DND-41 (cell line): ENCODE data around the gene HECTD4.

Source experiments
- ATAC-seq: fragments of 200-7000 bp; cut with Tn5 transposase; 3 replicates; pipeline ENCODE4 v1.9.1; 2021; ENCODE audit warnings: low read depth; ENCODE audit not compliant: insufficient read depth
- DNase-seq: peaks from one replicate; pipeline ENCODE4 v3.0.0-alpha.2; 2020
- H2AFZ ChIP-seq: 2 replicates; pipeline ENCODE4 v1.6.0; 2012; ENCODE audit warnings: low read depth, low read length
- H3K27ac ChIP-seq: 2 replicates; pipeline ENCODE4 v1.5.1; 2012; ENCODE audit warnings: low read length, inconsistent platforms
- H3K27me3 ChIP-seq: fragments of 200-600 bp; sonication (generic); 2 replicates; pipeline ENCODE4 v1.6.0; 2012; ENCODE audit warnings: low read length, mild to moderate bottlenecking, inconsistent platforms; ENCODE audit not compliant: insufficient read depth, poor library complexity
- H3K36me3 ChIP-seq: 2 replicates; pipeline ENCODE4 v1.5.1; 2012; ENCODE audit warnings: low read length, inconsistent platforms; ENCODE audit not compliant: insufficient read depth
- H3K4me1 ChIP-seq: 2 replicates; pipeline ENCODE4 v1.5.1; 2012; ENCODE audit warnings: mild to moderate bottlenecking, low read length; ENCODE audit not compliant: insufficient read depth
- H3K4me2 ChIP-seq: 2 replicates; pipeline ENCODE4 v1.6.0; 2012; ENCODE audit warnings: mild to moderate bottlenecking, moderate library complexity, low read length, inconsistent platforms; ENCODE audit not compliant: insufficient read depth
- H3K4me3 ChIP-seq, 2 experiments: fragments of 200-600 bp in 1 of 2; shearing (Covaris generic) in 1 of 2; 2 replicates each; pipeline ENCODE4 v1.5.1; 2012 to 2016; ENCODE audit warnings: inconsistent platforms in 2 of 2, low read length in 2 of 2, mild to moderate bottlenecking in 2 of 2, low read depth in 1 of 2, moderate library complexity in 1 of 2
- H3K79me2 ChIP-seq: 2 replicates; pipeline ENCODE4 v1.6.0; 2012; ENCODE audit warnings: low read length, inconsistent platforms; ENCODE audit not compliant: insufficient read depth
- H3K9ac ChIP-seq: 2 replicates; pipeline ENCODE4 v1.6.0; 2012; ENCODE audit warnings: low read depth, mild to moderate bottlenecking, inconsistent platforms, low read length, moderate library complexity
- H3K9me3 ChIP-seq: 2 replicates; pipeline ENCODE4 v1.5.1; 2012; ENCODE audit warnings: low read length, moderate library complexity, mild to moderate bottlenecking, inconsistent platforms; ENCODE audit not compliant: insufficient read depth, severe bottlenecking
- H4K20me1 ChIP-seq: 2 replicates; pipeline ENCODE4 v1.6.0; 2012; ENCODE audit warnings: low read length; ENCODE audit not compliant: insufficient read depth
- CTCF ChIP-seq: IDR thresholded peaks from 2 replicates; pipeline ENCODE4 v1.5.1; 2012; ENCODE audit warnings: borderline replicate concordance, low read length, moderate library complexity, mild to moderate bottlenecking; ENCODE audit not compliant: poor library complexity, severe bottlenecking; ENCODE audit errors: extremely low read depth
- EZH2 ChIP-seq: IDR thresholded peaks from 3 replicates; pipeline ENCODE4 v1.6.1; 2012; ENCODE audit warnings: borderline replicate concordance, low read depth, mild to moderate bottlenecking, moderate library complexity, low read length, inconsistent platforms; ENCODE audit not compliant: severe bottlenecking

HECTD4 gene

GRCh38 chr12:112413855-112414625 lies 31.8 kb upstream of the HECTD4 start:
- Histone ChIP-seq H3K4me1 (peaks cover 27% of the 10 kb centered on the region), H3K9ac (no peak overlapping the region), H3K4me2 (no peak overlapping the region)

GRCh38 chr12:112409906-112410244 lies 27.6 kb upstream of the HECTD4 start:
- H3K4me1 ChIP-seq, result peaks cover 37% of the 10 kb centered on the region
- peak overlapping the region; percentile 81 for H3K4me2 ChIP-seq
- DNase-seq (no peak), ATAC-seq (no peak)
- H3K36me3 ChIP-seq, result peaks cover 44% of the 10 kb centered on the region
- peak overlapping the region; percentile 96 for H2AFZ ChIP-seq
- H3K27ac ChIP-seq, result peak overlapping the region; percentile 99
- TF ChIP-seq CTCF (no peak), EZH2 (no peak)
- peaks cover 27% of the 10 kb centered on the region for H3K79me2 ChIP-seq
- peak overlapping the region in 1 of 2 experiments; percentile 92; a peak in 2 of 4 replicates for H3K4me3 ChIP-seq
- H3K9me3 ChIP-seq, result no peaks in the 10 kb centered on the region
- H3K9ac ChIP-seq, result peak overlapping the region; percentile 82
- no peaks in the 10 kb centered on the region for H3K27me3 ChIP-seq
- H4K20me1 ChIP-seq, result peaks cover 27% of the 10 kb centered on the region

More at GRCh38 chr12:112413855-112414625, 31.8 kb upstream of the HECTD4 start:
- peaks cover 2% of the 10 kb centered on the region; the same call in 1 of the 2 replicates for H3K36me3 ChIP-seq
- TF ChIP-seq EZH2, result no peak
- TF ChIP-seq CTCF, result no peak
- no peak for DNase-seq
- H3K79me2 ChIP-seq, result peaks cover 18% of the 10 kb centered on the region
- no peak for ATAC-seq
- H3K9me3 ChIP-seq, result no peaks in the 10 kb centered on the region
- no peak overlapping the region for H3K4me3 ChIP-seq
- H4K20me1 ChIP-seq, result no peaks in the 10 kb centered on the region
- H2AFZ ChIP-seq, result no peak overlapping the region
- H3K27ac ChIP-seq, result no peak overlapping the region
- no peaks in the 10 kb centered on the region for H3K27me3 ChIP-seq

- Histone ChIP-seq H3K27ac (peak within 1 kb of the TSS; percentile 99), H3K4me3 (peak within 1 kb of the TSS; percentile 91 to 92), H3K4me2 (peak within 1 kb of the TSS; percentile 81), H2AFZ (peak within 1 kb of the TSS; percentile 96), H3K4me1 (peaks cover 37% of the 10 kb centered on the region), H3K9ac (peak within 1 kb of the TSS; percentile 82), H3K27me3 (no peaks in the 10 kb centered on the region), H3K36me3 (peaks cover 50% of the 10 kb centered on the region), H3K9me3 (no peaks in the 10 kb centered on the region), H4K20me1 (peaks cover 33% of the 10 kb centered on the region), H3K79me2 (peaks cover 27% of the 10 kb centered on the region)
- DNase-seq (peak; percentile 88), ATAC-seq (peak; percentile 93)
- no peak for TF ChIP-seq CTCF
- TF ChIP-seq EZH2, result no peak
These were observed 27.1 kb upstream of the HECTD4 start, which contains the start of gene RPL6 for GRCh38 chr12:112409064-112409905. Gene RPL6, minus strand, starts transcription at chr12:112409605. Its CDS starts 949 bp downstream, at chr12:112408656.
